Activated gamma-delta T cell (primary cell): ENCODE results near the gene CLEC18C.
"Not testable (repeated sequence)": the region's sequence is repeated elsewhere in the genome, so short reads cannot be mapped to it uniquely, and the experiment has no call there.

ENCODE experiments used
- DNase-seq: peaks from one replicate; lab custom pipeline; 2025; lab: John Stamatoyannopoulos, UW

The CLEC18C gene

DNA sequence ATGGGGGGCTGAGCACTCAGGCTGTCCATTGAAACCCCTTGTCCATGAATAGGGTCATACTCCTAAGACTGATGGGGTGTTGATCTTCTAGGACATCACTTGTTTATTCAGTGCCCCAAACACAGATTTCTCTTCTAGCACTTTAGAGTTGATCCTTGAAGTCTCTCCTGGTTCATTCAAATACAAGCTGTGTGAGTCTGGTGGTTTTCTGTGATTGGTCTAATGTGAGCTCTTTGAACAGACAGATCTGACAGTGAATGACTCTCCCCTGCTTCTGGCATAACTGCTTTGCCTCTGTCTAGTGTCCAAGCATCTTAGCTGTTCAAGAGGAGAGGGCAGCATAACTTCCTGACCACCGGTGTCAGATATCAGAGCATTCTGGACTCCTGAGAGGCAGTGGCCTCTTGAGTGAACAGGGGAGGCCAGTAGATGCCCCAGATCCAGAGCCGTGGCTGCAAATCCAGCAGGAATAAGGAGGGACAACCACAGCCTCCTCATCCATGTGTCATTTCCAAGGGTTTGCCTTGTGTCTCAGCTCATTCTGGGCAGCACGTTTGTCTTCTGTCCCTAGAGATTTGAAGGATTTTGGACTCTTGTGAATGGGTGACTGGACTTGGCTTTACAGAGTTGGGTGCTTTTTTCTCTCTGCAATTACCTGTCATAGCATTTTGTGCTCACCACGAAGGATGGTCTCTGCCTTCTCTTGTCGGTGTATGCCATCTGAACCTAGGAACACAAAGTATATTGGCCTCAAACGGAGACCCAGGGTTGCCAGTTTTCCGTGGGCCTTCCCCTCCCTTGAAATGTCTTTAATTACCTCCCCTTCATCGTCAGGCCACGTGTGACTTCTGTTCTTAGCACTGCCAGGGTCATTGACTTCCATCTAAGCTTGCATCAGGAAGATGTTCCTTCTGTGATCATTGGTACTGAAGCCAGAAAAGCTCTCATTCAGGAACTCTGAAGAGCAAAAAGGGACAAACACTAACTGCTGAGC is 13.9 kb upstream of the CLEC18C start:
- DNase-seq, result no peak

DNA sequence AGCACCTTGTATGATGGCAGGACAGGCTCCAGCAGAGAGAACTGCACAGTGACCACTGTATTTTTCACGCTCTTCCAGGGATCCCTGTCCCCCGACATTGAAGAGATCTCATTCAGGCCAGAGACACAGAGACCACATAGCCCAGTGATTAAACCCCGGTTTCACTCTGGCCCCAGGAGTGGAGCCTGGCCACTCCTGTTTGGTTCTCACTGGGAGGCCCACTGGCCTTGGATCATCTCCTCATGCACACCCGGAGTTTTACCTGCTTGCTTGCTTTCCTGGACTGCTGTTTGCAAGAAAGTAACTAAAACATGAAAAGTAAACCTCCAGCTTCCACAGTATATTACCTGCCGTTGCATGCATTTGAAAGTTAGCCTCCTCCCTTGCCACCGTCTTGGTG is 13.2 kb upstream of the CLEC18C start:
- no peak for DNase-seq

DNA sequence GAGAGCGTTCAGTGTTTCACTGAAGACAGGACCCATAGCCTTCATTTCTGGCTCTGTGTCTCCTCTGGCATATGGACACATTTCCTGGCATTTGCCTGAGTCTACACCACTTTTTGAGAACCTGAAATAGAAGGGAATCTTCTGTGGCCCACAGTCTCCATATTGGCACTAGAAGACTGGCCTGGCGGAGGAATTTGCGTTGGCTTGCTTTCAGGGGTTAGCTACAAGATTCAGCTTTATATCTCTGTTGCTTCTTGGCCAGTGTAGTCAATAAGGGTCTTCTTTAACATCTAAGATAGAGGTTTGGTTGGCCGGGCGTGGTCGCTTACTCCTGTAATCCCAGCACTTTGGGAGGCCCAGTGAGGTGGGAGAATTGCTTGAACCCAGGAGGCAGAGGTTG is 12.8 kb upstream of the CLEC18C start:
- no peak for DNase-seq

DNA sequence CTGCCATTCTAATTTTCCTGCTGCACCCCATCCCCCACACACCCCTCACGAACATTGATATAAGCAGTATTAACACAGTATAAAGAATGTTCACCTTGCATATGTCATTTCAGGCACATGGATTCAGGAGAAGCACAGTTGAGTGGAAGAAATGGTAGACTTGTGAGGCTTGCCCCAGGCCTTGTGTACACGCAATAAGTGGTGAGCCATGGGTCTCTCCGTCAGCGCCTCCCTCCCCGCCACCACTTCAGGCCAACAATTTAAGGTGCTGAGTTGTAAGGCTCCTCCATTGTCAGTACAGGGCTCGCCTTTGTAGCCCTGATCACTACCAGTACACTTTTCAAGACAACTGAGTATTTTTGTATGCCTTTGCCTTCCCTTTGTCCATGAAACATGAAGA is 12.2 kb upstream of the CLEC18C start:
- no peak for DNase-seq

DNA sequence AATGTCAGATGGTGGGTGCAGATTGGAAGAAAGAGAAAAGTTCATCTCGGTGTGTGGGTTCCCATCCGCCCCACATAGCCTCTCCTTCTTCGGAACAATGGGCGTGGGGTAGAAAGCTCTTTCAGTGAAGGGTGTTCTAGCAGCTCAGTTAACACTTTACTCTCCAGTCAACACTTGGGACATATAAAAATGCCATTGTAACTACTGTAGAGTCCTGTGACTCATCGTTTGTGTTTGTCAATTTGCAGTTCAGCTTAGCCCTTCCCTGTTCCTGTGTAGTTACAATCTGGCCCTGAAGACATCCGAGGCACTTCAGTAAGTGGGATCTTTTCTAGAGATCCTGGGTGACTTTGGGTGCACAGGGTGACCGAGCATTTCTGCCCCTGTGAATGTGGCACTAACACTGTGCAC is 11.5 kb upstream of the CLEC18C start:
- DNase-seq, result no peak

DNA sequence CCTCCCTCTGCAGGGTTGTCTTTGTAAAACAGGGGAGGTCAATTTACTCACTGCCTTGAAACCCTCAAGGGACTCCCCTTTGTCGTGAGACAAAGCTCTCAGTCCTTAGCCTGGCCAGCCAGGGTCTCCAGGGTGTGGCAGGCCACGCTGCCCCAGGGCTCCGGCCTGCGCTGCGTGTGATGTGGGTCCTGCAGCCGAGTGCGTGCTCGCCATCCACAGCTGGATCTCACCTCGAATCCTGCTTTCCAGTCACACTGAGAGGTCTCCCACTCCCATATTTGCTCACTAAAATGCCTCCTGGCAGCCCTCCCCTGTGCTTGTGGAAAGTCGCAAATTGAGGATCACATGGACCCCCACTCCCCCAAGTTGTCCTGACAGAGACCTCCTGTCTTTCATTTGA is 10.0 kb upstream of the CLEC18C start:
- DNase-seq, result no peak

DNA sequence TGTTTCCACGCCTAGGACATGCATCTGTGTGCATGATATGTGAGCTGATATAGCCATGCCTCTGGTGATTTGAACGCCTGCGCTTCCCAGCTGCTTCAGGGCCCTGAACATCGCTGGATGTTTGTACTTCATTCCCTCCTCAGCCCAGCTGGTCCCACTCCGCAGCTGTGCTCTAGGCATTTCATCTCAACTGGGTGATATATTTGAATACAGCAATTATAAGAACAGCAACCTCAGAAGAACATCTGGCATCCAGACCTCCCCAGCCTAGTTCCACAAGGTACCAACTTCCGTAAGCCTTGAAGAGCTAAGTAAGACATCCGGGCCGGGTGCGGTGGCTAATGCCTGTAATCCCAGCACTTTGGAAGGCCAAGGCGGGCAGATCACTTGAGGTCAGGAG is 6.9 kb upstream of the CLEC18C start:
- DNase-seq, result not testable (repeated sequence)

DNA sequence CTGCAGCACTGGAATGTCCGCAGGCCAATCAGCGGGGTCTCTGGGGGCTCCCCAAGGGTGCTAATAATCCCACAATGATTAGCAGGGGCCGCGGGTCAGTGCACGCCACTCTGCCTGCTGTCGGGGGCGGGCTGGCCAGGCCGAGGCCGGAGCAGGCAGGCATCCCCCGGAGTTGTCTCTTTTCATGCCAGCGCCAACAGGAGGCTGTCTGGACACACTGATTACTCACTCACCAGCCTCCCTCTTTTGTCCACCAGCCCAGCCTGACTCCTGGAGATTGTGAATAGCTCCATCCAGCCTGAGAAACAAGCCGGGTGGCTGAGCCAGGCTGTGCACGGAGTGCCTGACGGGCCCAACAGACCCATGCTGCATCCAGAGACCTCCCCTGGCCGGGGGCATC is 329 bp downstream of the CLEC18C start:
- not testable (repeated sequence) for DNase-seq

DNA sequence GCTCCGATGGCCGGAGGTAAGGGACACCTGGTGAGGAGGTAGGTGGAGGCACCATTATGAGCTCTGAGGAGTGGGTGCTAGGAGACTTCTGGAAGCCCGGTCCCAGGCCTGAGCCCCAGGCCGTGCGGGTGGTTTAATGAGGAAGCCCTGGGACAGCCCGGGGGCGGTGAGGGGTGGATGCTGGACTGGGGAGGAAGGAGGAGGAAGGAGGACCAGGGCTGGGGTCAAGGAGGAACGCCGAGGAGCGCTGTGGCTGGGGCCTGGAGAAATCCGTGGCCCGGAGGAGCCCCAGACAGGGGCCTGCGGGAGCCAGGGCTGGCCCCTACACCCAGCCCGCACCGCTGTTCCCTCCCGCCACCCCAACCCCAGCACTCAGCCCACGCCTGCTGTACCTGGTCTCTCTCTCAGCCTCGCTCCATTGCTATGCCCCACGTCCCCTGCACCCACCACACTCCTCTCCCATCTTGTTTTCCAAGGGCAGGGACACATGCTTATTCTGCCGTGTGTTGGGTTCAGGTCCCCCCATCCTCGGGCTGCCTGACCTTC is 873 bp downstream of the CLEC18C start:
- not testable (repeated sequence) for DNase-seq

DNA sequence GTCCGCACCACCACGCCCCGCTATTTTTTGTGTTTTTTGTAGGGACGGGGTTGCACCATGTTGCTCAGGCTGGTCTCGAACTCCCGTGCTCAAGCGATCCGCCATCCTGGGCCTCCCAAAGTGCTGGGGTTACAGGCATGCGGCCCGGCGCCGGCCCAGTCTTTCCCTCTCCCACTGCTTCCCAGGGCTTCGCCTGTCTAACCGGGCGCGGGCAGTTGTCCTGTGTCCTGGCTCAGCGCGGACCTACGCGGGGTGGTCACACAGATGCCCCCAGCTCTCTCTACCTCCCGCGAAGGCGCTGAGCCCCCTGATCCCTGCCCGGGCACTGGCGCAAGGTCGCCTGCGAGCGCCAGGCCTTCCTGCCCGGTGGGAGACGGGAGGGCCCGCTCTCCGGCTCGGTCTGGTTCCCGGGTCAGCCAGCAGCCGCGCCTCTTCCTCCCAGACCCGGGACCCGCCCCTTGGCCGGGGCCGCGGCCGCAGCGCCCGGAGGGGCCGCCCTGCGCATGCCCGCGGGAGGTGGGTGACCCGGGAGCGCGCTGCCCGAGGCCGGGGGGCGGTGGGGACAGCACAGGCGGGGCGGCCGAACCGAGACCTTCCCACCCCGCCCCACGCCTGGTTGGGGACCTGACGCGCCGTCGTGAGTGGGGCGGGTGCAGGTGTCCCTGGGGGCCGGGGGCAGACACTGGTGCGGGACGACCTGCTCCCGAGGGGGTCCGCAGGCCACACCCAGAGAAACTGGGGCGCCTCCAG is 14.4 kb downstream of the CLEC18C start:
- DNase-seq, result not testable (repeated sequence)

DNA sequence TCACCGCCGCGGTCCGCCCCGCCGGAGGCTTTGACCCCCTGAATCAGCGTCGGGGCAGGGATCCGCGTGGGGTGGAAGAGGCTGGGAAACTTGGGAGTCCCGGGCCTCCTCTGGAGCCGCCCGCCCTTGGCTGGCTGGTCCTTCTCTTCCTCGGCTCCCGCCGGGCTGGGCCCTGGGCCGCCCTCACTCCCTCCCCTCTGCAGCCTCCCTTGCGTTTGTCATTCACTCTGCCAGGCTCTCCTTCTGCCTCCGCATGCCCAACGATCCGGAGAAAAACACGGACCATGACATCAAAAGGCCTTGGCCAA is 15.0 kb downstream of the CLEC18C start:
- DNase-seq, result not testable (repeated sequence)

DNA sequence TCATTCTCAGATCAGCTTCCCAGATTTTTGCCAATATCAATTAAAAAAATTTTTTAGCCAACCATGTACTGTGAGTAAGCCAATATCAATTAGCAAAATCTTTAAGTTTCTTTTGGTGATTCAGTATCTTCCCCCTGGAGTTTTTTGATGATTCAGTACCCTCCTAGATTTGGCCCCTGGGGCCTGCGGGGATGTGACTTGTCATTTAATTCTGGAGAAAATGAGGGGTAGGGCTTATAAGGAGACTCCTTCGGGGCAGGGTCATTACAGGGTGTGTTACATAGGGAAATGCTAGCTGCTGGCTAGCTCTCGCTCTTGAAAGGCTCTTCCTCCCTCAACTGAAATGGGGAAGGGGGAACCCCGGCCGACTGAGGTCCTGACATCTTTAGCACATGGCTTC is 17.0 kb downstream of the CLEC18C start:
- not testable (repeated sequence) for DNase-seq

DNA sequence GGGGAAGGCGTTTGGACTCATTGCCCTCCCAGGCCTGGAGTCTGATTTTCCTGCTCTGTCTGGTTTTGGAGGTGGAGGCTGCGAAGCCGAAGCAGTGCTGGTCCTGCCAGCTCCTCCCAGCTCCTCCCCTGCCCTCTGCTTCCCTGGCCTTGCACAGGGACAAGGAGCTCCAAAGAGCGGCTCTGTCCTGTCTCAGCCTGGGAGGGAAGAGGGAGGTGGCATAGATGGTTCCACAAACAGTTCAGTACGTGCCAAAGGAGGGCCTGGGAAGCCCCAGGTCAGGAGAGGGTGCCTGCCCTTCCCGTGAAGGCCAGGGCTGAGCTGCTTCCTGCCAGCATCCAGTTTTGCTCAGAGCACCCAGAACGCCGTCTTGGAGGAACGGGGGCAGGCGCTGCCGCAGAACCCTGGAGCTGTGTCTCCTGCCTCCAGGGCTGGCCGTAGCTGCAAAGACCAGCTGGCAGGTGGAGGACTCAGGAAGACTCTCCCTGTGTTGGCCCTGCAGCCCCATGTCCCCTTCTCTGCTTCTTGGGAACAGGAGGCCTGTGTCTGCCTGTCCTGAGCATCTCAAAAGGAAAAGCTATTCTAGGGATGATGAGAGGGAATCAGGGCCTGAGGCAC is 23.2 kb downstream of the CLEC18C start:
- not testable (repeated sequence) for DNase-seq

DNA sequence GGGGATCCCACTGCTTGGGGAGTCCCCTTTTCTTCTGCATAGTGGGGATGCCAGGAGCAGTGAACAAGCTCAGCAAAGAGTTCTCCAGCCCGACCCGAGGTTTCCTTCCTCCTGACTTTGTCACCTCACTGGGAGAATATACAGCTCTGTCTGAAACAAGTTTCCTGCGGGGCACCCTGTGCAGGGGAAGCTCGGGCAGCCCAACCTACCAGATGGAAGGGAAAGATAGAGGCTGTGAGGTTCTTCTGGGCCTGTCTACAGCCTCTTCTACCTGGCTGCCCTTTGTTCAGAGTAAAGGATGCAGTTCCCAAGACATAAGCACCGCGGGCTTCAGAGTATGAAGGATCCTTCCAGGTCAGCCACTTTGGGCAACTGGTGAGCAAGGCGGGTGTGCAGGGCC is 24.0 kb downstream of the CLEC18C start:
- DNase-seq, result not testable (repeated sequence)

DNA sequence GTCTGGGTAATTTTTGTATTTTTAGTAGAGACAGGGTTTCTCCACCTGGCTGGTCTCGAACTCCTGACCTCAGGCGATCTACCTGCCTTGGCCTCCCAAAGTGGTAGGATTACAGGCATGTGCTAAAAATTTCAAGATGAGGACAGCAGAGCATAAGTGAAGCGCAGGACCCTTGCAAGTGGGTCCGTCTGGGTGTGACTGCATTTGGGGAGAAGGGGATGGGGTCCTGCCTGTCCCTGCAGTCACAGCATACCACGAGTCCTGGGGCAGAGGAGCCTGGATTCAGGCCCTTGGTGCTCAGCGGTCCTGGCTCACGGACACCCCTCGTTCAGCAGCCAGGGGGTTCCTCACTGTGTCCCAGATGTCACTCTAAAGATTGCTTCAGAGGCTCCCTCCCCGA is 24.6 kb downstream of the CLEC18C start:
- not testable (repeated sequence) for DNase-seq

DNA sequence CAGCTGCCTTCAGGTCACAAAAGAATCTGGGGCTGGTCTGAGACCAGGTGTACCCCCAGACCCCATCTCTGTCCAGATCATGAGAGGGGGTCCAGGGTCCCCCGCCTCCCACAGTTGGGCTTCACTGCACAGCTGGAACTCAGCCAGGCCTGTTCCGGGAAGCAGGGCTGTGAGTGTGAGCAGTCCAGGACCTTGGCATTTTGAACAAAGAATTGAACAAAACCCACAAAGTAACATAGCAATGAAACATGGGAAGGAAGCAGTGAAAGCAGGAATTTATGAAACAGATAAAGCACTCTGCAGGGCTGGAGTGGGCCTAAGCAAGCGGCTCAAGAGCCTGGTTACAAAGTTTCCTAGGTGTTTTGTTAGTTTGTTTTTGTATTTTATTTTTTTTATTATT is 25.1 kb downstream of the CLEC18C start:
- DNase-seq, result not testable (repeated sequence)

DNA sequence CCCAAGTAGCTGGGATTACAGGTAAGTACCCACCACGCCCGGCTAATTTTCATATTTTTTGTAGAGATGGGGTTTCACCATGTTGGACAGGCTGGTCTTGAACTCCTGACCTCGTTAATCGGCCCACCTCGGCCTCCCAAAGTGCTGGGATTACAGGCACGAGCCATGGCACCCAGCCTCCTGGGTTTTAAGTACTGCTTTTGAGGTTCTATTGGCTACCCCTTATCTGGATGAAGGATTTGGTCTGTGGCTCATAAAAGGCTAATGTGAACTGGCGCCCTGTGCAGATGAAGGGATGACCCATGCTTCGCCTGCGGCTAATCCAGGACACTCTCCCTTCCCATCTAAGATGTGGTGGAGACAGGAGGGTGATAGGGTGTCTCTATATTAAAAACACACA is 25.6 kb downstream of the CLEC18C start:
- not testable (repeated sequence) for DNase-seq

DNA sequence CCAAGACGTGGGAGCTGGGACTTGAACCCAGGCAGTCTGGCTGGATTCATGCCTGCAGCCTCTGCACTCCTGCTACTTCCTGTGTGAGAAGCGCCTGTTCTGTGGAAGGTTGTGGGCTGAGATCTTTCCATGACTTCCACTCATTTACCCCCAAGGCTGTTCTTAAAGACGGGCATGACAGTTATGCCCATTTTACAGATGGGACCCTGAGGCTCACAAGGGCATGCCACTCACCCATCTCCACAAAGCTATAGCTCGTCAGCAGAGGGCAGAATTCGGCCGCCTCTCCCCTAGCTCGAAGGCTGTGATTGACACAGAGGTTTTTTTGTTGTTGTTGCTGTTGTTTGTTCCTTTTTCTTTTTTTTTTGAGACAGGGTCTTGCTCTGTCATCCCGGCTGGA is 26.5 kb downstream of the CLEC18C start:
- DNase-seq, result not testable (repeated sequence)

DNA sequence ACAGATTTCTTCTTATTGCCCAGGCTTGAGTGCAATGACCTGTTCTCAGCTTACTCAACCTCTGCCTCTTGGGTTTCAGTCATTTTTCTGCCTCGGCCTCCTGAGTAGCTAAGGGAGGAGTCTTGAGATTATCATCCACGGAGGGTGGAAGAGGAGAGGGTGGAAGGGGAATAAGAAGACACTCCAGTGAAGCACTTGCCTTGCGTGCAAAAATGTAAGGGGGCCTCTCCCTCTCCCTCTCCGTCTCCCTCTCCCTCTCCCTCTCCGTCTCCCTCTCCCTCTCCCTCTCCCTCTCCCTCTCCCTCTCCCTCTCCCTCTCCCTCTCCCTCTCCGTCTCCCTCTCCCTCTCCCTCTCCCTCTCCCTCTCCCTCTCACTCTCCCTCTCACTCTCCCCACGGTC is 29.9 kb downstream of the CLEC18C start:
- DNase-seq, result not testable (repeated sequence)

DNA sequence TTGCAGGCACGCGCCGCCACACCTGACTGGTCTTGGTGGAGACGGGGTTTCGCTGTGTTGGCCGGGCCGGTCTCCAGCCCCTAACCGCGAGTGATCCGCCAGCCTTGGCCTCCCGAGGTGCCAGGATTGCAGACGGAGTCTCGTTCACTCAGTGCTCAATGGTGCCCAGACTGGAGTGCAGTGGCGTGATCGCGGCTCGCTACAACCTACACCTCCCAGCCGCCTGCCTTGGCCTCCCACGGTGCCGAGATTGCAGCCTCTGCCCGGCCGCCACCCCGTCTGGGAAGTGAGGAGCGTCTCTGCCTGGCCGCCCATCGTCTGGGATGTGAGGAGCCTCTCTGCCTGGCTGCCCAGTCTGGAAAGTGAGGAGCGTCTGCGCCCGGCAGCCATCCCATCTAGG is 30.4 kb downstream of the CLEC18C start:
- not testable (repeated sequence) for DNase-seq

DNA sequence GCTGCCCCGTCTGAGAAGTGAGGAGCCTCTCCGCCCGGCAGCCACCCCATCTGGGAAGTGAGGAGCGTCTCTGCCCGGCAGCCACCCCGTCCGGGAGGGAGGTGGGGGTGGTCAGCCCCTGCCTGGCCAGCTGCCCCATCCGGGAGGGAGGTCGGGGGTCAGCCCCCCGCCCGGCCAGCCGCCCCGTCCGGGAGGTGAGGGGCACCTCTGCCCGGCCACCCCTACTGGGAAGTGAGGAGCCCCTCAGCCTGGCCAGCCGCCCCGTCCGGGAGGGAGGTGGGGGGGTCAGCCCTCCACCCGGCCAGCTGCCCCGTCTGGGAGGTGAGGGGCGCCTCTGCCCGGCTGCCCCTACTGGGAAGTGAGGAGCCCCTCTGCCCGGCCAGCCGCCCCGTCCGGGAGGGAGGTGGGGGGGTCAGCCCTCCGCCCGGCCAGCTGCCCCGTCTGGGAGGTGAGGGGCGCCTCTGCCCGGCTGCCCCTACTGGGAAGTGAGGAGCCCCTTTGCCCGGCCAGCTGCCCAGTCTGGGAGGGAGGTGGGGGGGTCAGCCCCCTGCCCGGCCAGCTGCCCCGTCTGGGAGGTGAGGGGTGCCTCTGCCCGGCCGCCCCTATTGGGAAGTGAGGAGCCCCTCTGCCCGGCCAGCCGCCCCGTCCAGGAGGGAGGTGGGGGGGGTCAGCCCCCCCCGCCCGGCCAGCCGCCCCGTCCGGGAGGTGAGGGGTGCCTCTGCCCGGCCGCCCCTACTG is 31.2 kb downstream of the CLEC18C start:
- DNase-seq, result not testable (repeated sequence)

DNA sequence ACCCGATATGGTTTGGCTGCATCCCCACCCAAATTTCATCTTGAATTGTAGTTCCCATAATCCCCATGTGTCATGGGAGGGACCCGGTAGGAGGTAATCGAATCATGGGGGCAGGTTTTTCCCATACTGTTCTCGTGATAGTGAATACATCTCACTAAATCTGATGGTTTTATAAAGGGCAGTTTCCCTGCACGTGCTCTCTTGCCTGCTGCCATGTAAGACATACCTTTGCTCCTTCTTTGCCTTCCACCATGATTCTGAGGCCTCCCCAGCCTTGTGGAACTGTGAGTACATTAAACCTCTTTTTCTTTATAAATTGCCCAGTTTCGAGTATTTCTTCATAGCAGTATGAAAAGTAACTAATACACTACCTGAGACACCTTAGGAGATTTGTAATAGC is 32.8 kb downstream of the CLEC18C start:
- not testable (repeated sequence) for DNase-seq
